ENCODE results near the gene DNAJC12.

Gene DNAJC12

DNA sequence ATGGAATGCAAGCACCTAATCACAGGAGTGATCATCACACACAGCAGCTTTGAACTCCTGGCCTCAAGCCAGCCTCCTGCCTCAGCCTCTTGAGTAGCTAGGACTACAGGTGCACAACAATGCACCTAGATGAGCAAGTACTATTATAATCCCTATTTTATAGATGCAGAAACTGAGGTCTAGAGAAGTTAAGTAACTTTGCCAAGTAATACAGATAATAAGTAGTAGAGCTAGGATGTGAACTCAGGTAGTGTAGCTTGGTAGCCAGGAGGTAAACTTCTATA lies 33.7 kb downstream of the DNAJC12 start:
- Histone ChIP-seq H3K9me3 (ENCODE audit: severe bottlenecking) (no peaks in the 10 kb centered on the region), H3K27me3 (ENCODE audit: insufficient read depth, low read depth, severe bottlenecking) (no peaks in the 10 kb centered on the region), H3K4me3 (ENCODE audit: low read depth, low read length) (no peak overlapping the region), H3K27ac (no peak overlapping the region), H3K36me3 (no peaks in the 10 kb centered on the region)
- DNase-seq, result no peak
- TF ChIP-seq, protein P1, sequence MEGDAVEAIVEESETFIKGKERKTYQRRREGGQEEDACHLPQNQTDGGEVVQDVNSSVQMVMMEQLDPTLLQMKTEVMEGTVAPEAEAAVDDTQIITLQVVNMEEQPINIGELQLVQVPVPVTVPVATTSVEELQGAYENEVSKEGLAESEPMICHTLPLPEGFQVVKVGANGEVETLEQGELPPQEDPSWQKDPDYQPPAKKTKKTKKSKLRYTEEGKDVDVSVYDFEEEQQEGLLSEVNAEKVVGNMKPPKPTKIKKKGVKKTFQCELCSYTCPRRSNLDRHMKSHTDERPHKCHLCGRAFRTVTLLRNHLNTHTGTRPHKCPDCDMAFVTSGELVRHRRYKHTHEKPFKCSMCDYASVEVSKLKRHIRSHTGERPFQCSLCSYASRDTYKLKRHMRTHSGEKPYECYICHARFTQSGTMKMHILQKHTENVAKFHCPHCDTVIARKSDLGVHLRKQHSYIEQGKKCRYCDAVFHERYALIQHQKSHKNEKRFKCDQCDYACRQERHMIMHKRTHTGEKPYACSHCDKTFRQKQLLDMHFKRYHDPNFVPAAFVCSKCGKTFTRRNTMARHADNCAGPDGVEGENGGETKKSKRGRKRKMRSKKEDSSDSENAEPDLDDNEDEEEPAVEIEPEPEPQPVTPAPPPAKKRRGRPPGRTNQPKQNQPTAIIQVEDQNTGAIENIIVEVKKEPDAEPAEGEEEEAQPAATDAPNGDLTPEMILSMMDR (IDR thresholded peaks at IDR 0.05; ENCODE audit: low read depth, low read length), result no peak

DNA sequence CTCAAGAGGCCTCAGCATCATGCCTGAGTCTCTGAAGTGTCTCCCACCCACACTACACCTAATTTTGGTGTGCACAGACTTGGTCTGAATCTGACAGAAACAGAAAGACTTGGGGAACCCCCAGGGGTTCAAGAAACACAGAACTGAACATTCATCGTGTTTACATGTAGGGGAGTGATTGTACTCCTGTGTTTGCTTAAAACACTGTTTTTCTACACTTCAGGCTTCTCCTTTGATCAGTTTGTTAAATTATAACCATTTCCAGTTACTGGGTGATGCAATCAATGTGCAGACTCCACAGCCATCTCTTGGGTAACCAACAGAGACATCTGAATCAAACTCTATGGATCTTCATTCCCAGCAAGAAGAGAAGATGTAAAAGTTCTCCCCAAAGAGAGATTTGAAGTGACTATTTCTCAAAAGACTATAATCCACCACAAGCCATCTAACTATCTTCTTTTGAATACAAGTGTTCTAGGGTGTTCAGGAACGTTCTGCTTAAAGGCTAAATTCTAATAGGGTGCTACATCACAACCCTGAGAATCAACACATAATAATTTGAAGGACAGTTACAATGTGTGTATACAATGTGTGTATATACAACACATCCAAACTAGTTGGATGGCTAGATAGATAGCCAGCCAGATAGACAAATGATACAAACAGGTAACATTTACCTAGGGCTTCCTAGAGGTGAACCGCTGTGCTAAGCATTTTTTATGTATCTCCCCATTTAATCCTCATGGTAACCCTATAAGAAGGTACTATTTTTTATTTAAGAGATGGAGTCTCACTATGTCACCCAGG lies 34.2 kb downstream of the DNAJC12 start:
- Histone ChIP-seq H3K9me3 (ENCODE audit: severe bottlenecking) (no peaks in the 10 kb centered on the region), H3K27me3 (ENCODE audit: insufficient read depth, low read depth, severe bottlenecking) (no peaks in the 10 kb centered on the region), H3K4me3 (ENCODE audit: low read depth, low read length) (no peak overlapping the region), H3K27ac (no peak overlapping the region), H3K36me3 (no peaks in the 10 kb centered on the region)
- TF ChIP-seq, protein P1 (IDR thresholded peaks at IDR 0.05; ENCODE audit: low read depth, low read length), result no peak
- DNase-seq, result no peak

DNA sequence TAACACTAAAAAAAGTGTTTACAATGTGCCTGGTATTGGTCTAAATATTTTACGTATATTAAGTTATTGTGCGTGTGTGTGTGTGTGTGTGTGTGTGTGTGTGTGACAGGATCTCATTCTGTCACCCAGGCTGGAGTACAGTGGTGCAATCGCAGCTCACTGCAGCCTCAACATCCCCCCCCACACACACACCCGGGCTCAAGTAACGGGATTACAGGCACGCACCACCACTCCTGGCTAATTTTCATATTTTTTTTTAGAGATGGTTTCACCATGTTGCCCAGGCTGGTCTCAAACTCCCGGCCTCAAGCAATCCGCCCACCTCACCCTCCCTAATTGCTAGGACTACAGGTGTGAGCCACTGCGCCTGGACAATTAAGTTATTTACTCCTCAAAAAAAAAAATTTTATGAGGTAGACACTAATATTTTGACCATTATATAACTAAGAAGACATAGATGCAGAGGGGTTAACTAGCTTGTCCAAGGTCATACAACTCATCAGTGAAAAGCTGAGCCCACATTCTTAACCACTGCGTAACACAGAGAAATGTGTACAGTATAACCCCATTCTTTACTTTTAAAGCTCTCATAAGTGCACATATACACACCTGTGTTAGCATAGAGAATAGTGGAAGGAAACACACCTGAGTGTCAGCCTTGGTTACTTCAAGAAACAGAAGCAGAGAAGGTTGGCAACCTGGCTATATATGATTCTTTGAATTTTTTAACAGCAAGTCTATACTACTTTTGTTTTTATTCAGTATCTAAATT lies 35.0 kb downstream of the DNAJC12 start:
- H3K4me3 ChIP-seq (ENCODE audit: low read depth, low read length), result no peak overlapping the region
- H3K36me3 ChIP-seq, result no peaks in the 10 kb centered on the region
- H3K27ac ChIP-seq, result no peak overlapping the region

DNA sequence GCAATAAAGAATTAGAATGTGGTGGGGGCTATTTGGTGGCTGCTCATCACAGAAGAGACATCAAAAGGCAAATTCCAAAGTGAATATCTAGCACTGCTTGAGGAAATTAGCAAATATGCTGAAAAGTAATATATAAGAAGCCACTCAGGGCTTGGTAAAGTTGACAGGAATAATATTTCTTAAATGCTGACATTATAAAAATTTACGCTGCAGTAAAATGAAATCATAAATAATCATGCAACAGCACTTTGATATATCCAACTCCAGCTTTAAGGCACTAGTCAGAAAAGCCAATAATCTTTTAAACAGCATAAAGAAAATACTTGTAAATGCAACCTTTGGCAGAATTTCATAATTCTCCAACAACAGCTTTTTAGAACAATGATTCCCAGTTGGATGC lies 36.9 kb downstream of the DNAJC12 start:
- Histone ChIP-seq H3K27ac (no peak overlapping the region), H3K36me3 (no peaks in the 10 kb centered on the region), H3K9me3 (ENCODE audit: severe bottlenecking) (no peaks in the 10 kb centered on the region), H3K4me3 (ENCODE audit: low read depth, low read length) (no peak overlapping the region), H3K27me3 (ENCODE audit: insufficient read depth, low read depth, severe bottlenecking) (no peaks in the 10 kb centered on the region)
- DNase-seq, result no peak
- TF ChIP-seq, protein P1 (IDR thresholded peaks at IDR 0.05; ENCODE audit: low read depth, low read length), result no peak

More for the DNA sequence above, 35.0 kb downstream of the DNAJC12 start:
- Histone ChIP-seq H3K27me3 (ENCODE audit: insufficient read depth, low read depth, severe bottlenecking) (no peaks in the 10 kb centered on the region), H3K9me3 (ENCODE audit: severe bottlenecking) (no peaks in the 10 kb centered on the region)
- no peak for DNase-seq
- TF ChIP-seq, protein P1 (IDR thresholded peaks at IDR 0.05; ENCODE audit: low read depth, low read length), result no peak

DNA sequence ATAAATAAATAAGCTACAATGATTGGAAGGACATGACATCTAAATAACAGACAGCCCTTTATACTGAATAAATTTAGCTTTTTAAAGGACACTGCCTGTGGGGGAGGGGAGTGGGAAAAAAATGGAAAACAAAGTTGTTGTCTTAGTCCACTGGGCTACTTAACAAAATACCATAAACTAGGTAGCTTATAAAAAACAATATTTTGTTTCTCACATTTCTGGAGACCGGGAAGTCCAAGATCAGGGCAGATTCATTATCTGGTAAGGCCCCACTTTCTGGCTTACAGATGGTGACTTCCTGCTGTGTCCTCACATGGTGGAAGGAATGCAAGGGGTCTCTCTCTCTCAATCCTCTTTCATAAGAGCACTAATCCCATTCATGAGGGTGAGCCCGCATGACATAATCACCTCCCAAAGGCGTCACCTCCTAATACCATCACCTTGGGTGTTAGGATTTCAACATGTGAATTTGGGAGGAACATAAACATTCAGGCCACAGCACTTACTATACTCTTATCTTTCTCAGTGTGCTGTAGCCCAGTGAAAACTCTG lies 43.0 kb downstream of the DNAJC12 start:
- no peak overlapping the region for H3K27ac ChIP-seq
- no peak overlapping the region for H3K4me3 ChIP-seq (ENCODE audit: low read depth, low read length)
- no peaks in the 10 kb centered on the region for H3K9me3 ChIP-seq (ENCODE audit: severe bottlenecking)
- H3K36me3 ChIP-seq, result no peaks in the 10 kb centered on the region
- H3K27me3 ChIP-seq (ENCODE audit: insufficient read depth, low read depth, severe bottlenecking), result no peaks in the 10 kb centered on the region
- TF ChIP-seq, protein P1 (IDR thresholded peaks at IDR 0.05; ENCODE audit: low read depth, low read length), result no peak
- DNase-seq, result peak; percentile 23
